H1 (cell line): Measurements from ENCODE around the gene GLIS2. TPM values are rescaled to one million over a fixed set of nuclear protein-coding genes. Genes with fewer than 3 reads are reported as not detected.

ENCODE experiments used
- CTCF ChIA-PET: fragments of 300-600 bp; sonication (Branson Sonifier 250); formaldehyde crosslinking; loops from one replicate; lab custom pipeline; 2021; ENCODE audit not compliant: partially characterized antibody; lab: Charles Lee
- POLR2A ChIA-PET: fragments of 300-600 bp; sonication (Branson Sonifier 250); formaldehyde crosslinking; loops from one replicate; lab custom pipeline; 2021; ENCODE audit warnings: inconsistent platforms; ENCODE audit not compliant: partially characterized antibody; lab: Charles Lee
- DNase-seq, 2 experiments: peaks; one replicate each; pipeline versions ENCODE4 v3.0.0 to v3.0.0-alpha.2; 2010 to 2022; ENCODE audit warnings: low spot score in 2 of 2, low read depth in 1 of 2, mixed read lengths in 1 of 2
- FAIRE-seq: peaks from 2 replicates; lab custom pipeline; 2011; peaks lifted over from hg19 to GRCh38; lab: Jason Lieb, UNC
- H2AFZ ChIP-seq: 2 replicates; pipeline ENCODE4 v1.8.1; 2012; ENCODE audit warnings: low read length, inconsistent platforms
- H2AK5ac ChIP-seq: 2 replicates; pipeline ENCODE4 v1.6.1; 2013; ENCODE audit warnings: low read depth, low read length
- H2BK120ac ChIP-seq: replicated peaks from 2 replicates; pipeline ENCODE3; 2013; ENCODE audit warnings: low read depth, low read length, inconsistent platforms
- H2BK12ac ChIP-seq: 2 replicates; pipeline ENCODE4 v1.6.1; 2013; ENCODE audit warnings: low read depth, low read length
- H2BK15ac ChIP-seq: 2 replicates; pipeline ENCODE4 v1.6.1; 2013; ENCODE audit warnings: low read length
- H2BK20ac ChIP-seq: 2 replicates; pipeline ENCODE4 v1.6.1; 2013; ENCODE audit warnings: low read length
- H2BK5ac ChIP-seq: 2 replicates; pipeline ENCODE4 v1.6.1; 2013; ENCODE audit warnings: low read depth, low read length
- H3K14ac ChIP-seq: 2 replicates; pipeline ENCODE4 v1.6.1; 2013; ENCODE audit warnings: inconsistent platforms; ENCODE audit not compliant: insufficient read length
- H3K18ac ChIP-seq: 2 replicates; pipeline ENCODE4 v1.6.1; 2013; ENCODE audit warnings: low read length; ENCODE audit errors: extremely low read depth
- H3K23ac ChIP-seq: 2 replicates; pipeline ENCODE4 v1.6.1; 2013; ENCODE audit warnings: inconsistent platforms; ENCODE audit not compliant: insufficient read length
- H3K23me2 ChIP-seq: 2 replicates; pipeline ENCODE4 v1.6.1; 2013; ENCODE audit warnings: low read depth, low read length
- H3K27ac ChIP-seq: 2 replicates; pipeline ENCODE4 v1.6.1; 2011; ENCODE audit warnings: low read depth, low read length, inconsistent platforms
- H3K27me3 ChIP-seq, 4 experiments: replicated peaks in 1 of 4; 1 replicate in 1 of 4; 2 replicates in 3 of 4; pipeline versions ENCODE4 v1.6.1 to v1.8.1; 2011 to 2013; ENCODE audit warnings: low read length in 3 of 4, mild to moderate bottlenecking in 3 of 4, inconsistent platforms in 2 of 4, mixed read lengths in 2 of 4, moderate library complexity in 1 of 4; ENCODE audit not compliant: control insufficient read depth in 3 of 4, insufficient read depth in 3 of 4; ENCODE audit errors: extremely low read depth in 1 of 4
- H3K36me3 ChIP-seq, 4 experiments: 2 replicates each; pipeline versions ENCODE4 v1.6.1 to v1.8.1; 2011 to 2013; ENCODE audit warnings: mild to moderate bottlenecking in 4 of 4, low read length in 3 of 4, moderate library complexity in 2 of 4, control low read depth in 1 of 4, inconsistent platforms in 1 of 4; ENCODE audit not compliant: insufficient read depth in 4 of 4, control insufficient read depth in 2 of 4
- H3K4ac ChIP-seq: replicated peaks from 2 replicates; pipeline ENCODE3; 2013; ENCODE audit warnings: low read length, low read depth, mixed read lengths, inconsistent platforms; ENCODE audit not compliant: insufficient read length
- H3K4me1 ChIP-seq, 4 experiments: replicated peaks in 1 of 4; 1 replicate in 1 of 4; 2 replicates in 3 of 4; pipeline versions ENCODE4 v1.6.1 to v1.8.1; 2011 to 2013; ENCODE audit warnings: low read length in 3 of 4, inconsistent platforms in 2 of 4, mixed read lengths in 1 of 4; ENCODE audit not compliant: insufficient read depth in 4 of 4, control insufficient read depth in 3 of 4
- H3K4me2 ChIP-seq, 2 experiments: 2 replicates each; pipeline versions ENCODE4 v1.6.1 to v1.8.1; 2011 to 2013; ENCODE audit warnings: low read depth in 2 of 2, low read length in 2 of 2, control low read depth in 1 of 2, inconsistent platforms in 1 of 2, mild to moderate bottlenecking in 1 of 2; ENCODE audit not compliant: insufficient read depth in 1 of 2
- H3K4me3 ChIP-seq, 4 experiments: fragments of 200-600, 300-600 bp in 1 of 4; sonication (generic), shearing (Covaris generic), sonication (Bioruptor Twin) in 1 of 4; 2 replicates each; pipeline versions ENCODE4 v1.5.1 to v1.8.1; 2011 to 2016; ENCODE audit warnings: low read length in 4 of 4, low read depth in 3 of 4, control low read depth in 2 of 4, inconsistent platforms in 2 of 4, mild to moderate bottlenecking in 2 of 4, mixed read lengths in 1 of 4, moderate library complexity in 1 of 4; ENCODE audit not compliant: insufficient read depth in 2 of 4; ENCODE audit errors: extremely low read depth in 1 of 4
- H3K56ac ChIP-seq: replicated peaks from 2 replicates; pipeline ENCODE3; 2013; ENCODE audit warnings: low read depth, mild to moderate bottlenecking, mixed read lengths, low read length, inconsistent platforms; ENCODE audit not compliant: insufficient read length
- H3K79me1 ChIP-seq: 2 replicates; pipeline ENCODE4 v1.6.1; 2013; ENCODE audit warnings: low read depth, low read length, control low read depth
- H3K79me2 ChIP-seq, 2 experiments: 2 replicates each; pipeline versions ENCODE4 v1.6.1 to v1.8.1; 2012 to 2013; ENCODE audit warnings: low read length in 2 of 2, mild to moderate bottlenecking in 2 of 2, inconsistent platforms in 1 of 2; ENCODE audit not compliant: insufficient read depth in 2 of 2, control insufficient read depth in 1 of 2
- H3K9ac ChIP-seq, 4 experiments: replicated peaks in 1 of 4; 1 replicate in 1 of 4; 2 replicates in 3 of 4; pipeline versions ENCODE4 v1.6.1 to v1.8.1; 2011 to 2013; ENCODE audit warnings: low read depth in 3 of 4, low read length in 3 of 4, control low read depth in 2 of 4, mild to moderate bottlenecking in 2 of 4, moderate library complexity in 2 of 4, inconsistent platforms in 1 of 4; ENCODE audit errors: extremely low read depth in 1 of 4
- H3K9me3 ChIP-seq, 2 experiments: 2 replicates each; pipeline versions ENCODE4 v1.6.1 to v1.8.1; 2012 to 2013; ENCODE audit warnings: mild to moderate bottlenecking in 2 of 2, moderate library complexity in 2 of 2, control low read depth in 1 of 2, inconsistent platforms in 1 of 2, low read depth in 1 of 2, low read length in 1 of 2, mixed read lengths in 1 of 2; ENCODE audit not compliant: insufficient read depth in 2 of 2
- H4K20me1 ChIP-seq, 2 experiments: replicated peaks in 1 of 2; 2 replicates each; pipeline versions ENCODE3 to v1.8.1; 2011 to 2013; ENCODE audit warnings: inconsistent platforms in 2 of 2, low read length in 2 of 2, mild to moderate bottlenecking in 1 of 2; ENCODE audit not compliant: insufficient read depth in 2 of 2, control insufficient read depth in 1 of 2
- H4K5ac ChIP-seq: 2 replicates; pipeline ENCODE4 v1.6.1; 2013; ENCODE audit warnings: low read length, low read depth, mixed read lengths, inconsistent platforms; ENCODE audit not compliant: insufficient read length
- H4K8ac ChIP-seq: 2 replicates; pipeline ENCODE4 v1.8.0; 2013; ENCODE audit warnings: mild to moderate bottlenecking, moderate library complexity, low read length, inconsistent platforms; ENCODE audit not compliant: insufficient read depth; ENCODE audit errors: extremely low read depth
- H4K91ac ChIP-seq: replicated peaks from 2 replicates; pipeline ENCODE3; 2013; ENCODE audit warnings: low read length, mixed read lengths, inconsistent platforms; ENCODE audit not compliant: insufficient read length
- KDM1A ChIP-seq: fragments of 200-600, 300-600 bp; sonication (generic); IDR thresholded peaks from 2 replicates; pipeline ENCODE4 v1.7.1; 2016; ENCODE audit warnings: mild to moderate bottlenecking, low read length, borderline replicate concordance
- KDM4A ChIP-seq: IDR thresholded peaks from one replicate; pipeline ENCODE4 v1.7.1; 2012; ENCODE audit warnings: low read depth, mild to moderate bottlenecking, moderate library complexity, low read length, inconsistent platforms; ENCODE audit not compliant: severe bottlenecking
- NANOG ChIP-seq: IDR thresholded peaks from 2 replicates; pipeline ENCODE4 v1.6.1; 2011; ENCODE audit warnings: low read length, low read depth, mild to moderate bottlenecking, inconsistent platforms; ENCODE audit not compliant: insufficient read depth, poor library complexity, severe bottlenecking
- POU5F1 ChIP-seq: IDR thresholded peaks from 2 replicates; pipeline ENCODE4 v1.6.1; 2011; ENCODE audit warnings: low read depth, mild to moderate bottlenecking, low read length, moderate library complexity
- SP2 ChIP-seq: IDR thresholded peaks from 2 replicates; pipeline ENCODE4 v1.6.1; 2012; ENCODE audit warnings: mild to moderate bottlenecking, low read length, inconsistent platforms
- TBP ChIP-seq: IDR thresholded peaks from 2 replicates; pipeline ENCODE4 v1.6.1; 2011; ENCODE audit warnings: low read depth, low read length, improper control_type of control experiment
- TCF12 ChIP-seq: IDR thresholded peaks from 2 replicates; pipeline ENCODE4 v1.6.1; 2011; ENCODE audit warnings: low read depth, mild to moderate bottlenecking, low read length
- WGBS, 2 experiments: shearing (Covaris generic) in 1 of 2; methylation state at CpG; one replicate each; pipeline versions ENCODE4 v1.1.6 to v1.1.7; 2013 to 2015; ENCODE audit warnings: low lambda C conversion rate in 2 of 2, mixed read lengths in 2 of 2, inconsistent platforms in 1 of 2, low coverage in 1 of 2, missing lambda C conversion rate in 1 of 2; ENCODE audit not compliant: insufficient replicate concordance in 2 of 2, insufficient coverage in 1 of 2, insufficient read length in 1 of 2; ENCODE audit errors: extremely low coverage in 1 of 2, missing lambda C conversion rate in 1 of 2; 5-methylcytosine and 5-hydroxymethylcytosine counted together
- polyA plus RNA-seq, 7 experiments: library from polyadenylated mRNA; depleted of rRNA in 3 of 7; stranded (reverse) in 5 of 7; unstranded in 2 of 7; fragments of >200 nt in 5 of 7; fragments of 200-250 nt in 2 of 7; gene quantifications; 1 replicate in 5 of 7; 2 replicates in 1 of 7; 4 replicates in 1 of 7; pipeline versions ENCODE4 v1.2.1 to v1.2.3, GENCODE V29; 2011 to 2013; ENCODE audit warnings: missing spikeins in 2 of 7, mixed read lengths in 2 of 7
- total RNA-seq: library from RNA; stranded (reverse); fragmentation: NEBNext Ultra II Directional; extraction: Animal tissue kit (Norgen Biotek cat#: 25700); gene quantifications from 2 replicates; pipeline ENCODE4 v1.2.1, GENCODE V29; 2021

Gene GLIS2
- total and polyA plus RNA-seq, 2 of the 8 experiments (the other 6 are each of a cell fraction or from before 2014, with no cell fraction given): 4.3 to 17.4 TPM

DNA sequence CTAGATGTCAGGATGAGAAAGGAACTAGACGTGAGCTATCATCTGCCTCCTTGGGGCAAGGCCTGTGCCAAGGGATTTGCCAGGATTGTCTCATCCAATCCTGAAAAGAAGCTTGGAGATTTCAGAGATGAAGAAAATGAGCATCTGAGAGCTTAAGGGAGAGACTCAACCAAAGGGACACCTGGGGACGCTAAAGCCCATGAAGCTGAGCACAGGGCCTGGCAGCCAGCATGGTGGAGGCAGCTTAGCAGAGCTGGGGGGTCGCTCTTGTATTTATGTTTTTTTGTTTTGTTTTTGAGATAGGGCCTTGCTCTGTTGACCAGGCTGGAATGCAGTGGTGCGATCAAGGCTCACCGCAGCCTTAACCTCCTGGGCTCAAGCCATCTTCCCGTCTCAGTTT lies 18.4 kb upstream of the GLIS2 start:
- Histone ChIP-seq H2BK5ac (peak overlapping the region; percentile 48; the same call in 1 of the 2 replicates), H2AK5ac (peak overlapping the region; percentile 44; the same call in 1 of the 2 replicates), H3K27me3 (no peaks in the 10 kb centered on the region), H3K4me1 (peaks cover 4 to 21% (median 13%) of the 10 kb centered on the region in 4 experiments), H3K79me2 (no peaks in the 10 kb centered on the region), H2BK12ac (no peak overlapping the region), H3K4me3 (no peak overlapping the region), H3K9ac (no peak overlapping the region), H4K5ac (peak overlapping the region; percentile 57), H3K23me2 (peaks cover 3% of the 10 kb centered on the region), H3K79me1 (no peaks in the 10 kb centered on the region), H3K9me3 (no peaks in the 10 kb centered on the region), H2BK20ac (no peak overlapping the region), H2BK15ac (0 out of 2 replicates have a peak overlapping the region, but pooled peaks have one; percentile 93), H3K4me2 (no peak overlapping the region; a peak in 1 of 4 replicates), H3K23ac (no peak overlapping the region), H4K8ac (no peak overlapping the region), H3K4ac (no peak overlapping the region), H4K91ac (peak overlapping the region; percentile 94), H3K18ac (peak overlapping the region; percentile 60; the same call in 1 of the 2 replicates), H4K20me1 (peaks cover 0 to 2% of the 10 kb centered on the region in 2 experiments), H3K14ac (no peak overlapping the region), H2AFZ (no peak overlapping the region), H3K36me3 (peaks cover 0 to 5% (median 0%) of the 10 kb centered on the region in 4 experiments; a peak in 1 of 8 replicates), H3K27ac (no peak overlapping the region), H3K56ac (no peak overlapping the region), H2BK120ac (no peak overlapping the region)
- no peak for DNase-seq
- CTCF ChIA-PET: interaction anchor here (0.6 to 12.0 kb wide), 14 partner anchors 7 to 781 kb away, joined by 3 to 300 read pairs (median 8); partner anchors contain the start of genes GLIS2 and TFAP4
- 90% methylated on average over 6 of the region's 6 CpGs; no CpG with 5 or more reads in 1 of the 2 experiments for WGBS, 2 experiments
- POLR2A ChIA-PET: interaction anchor here (0.6 to 25.6 kb wide), 13 partner anchors 8 to 162 kb away, joined by 3 to 403 read pairs (median 5); partner anchors contain the start of gene TFAP4
- no peak for FAIRE-seq
- TF ChIP-seq SP2: no peak
- TF ChIP-seq POU5F1: no peak
- no peak for TF ChIP-seq NANOG
- TF ChIP-seq KDM4A: no peak
- TF ChIP-seq KDM1A: no peak
- TF ChIP-seq TCF12: no peak
- no peak for TF ChIP-seq TBP
